Erythroblast (primary cell): Measurements from ENCODE around the gene CCDC47.
A peak's percentile ranks its signal among the peaks of the same experiment; 100 is the strongest.
"Not testable (repeated sequence)": the region's sequence is repeated elsewhere in the genome, so short reads cannot be mapped to it uniquely, and the experiment has no call there.

Source experiments
- DNase-seq, 2 experiments: peaks; one replicate each; lab custom pipeline; 2025; lab: John Stamatoyannopoulos, UW
- GATA1 ChIP-seq: IDR thresholded peaks from 2 replicates; pipeline ENCODE4 v1.6.1; 2011; ENCODE audit warnings: low read depth, mild to moderate bottlenecking, control low read depth, low read length, moderate library complexity
- POLR2A ChIP-seq: IDR thresholded peaks from 2 replicates; pipeline ENCODE4 v1.6.1; 2011; ENCODE audit warnings: mild to moderate bottlenecking, low read length

Gene CCDC47

GRCh38 chr17:63740464-63741142 lies 32.8 kb downstream of the CCDC47 start:
- DNase-seq = peak; percentile 39 to 57
- TF ChIP-seq GATA1 (no peak), POLR2A (no peak)

GRCh38 chr17:63735691-63736090 lies 37.7 kb downstream of the CCDC47 start:
- TF ChIP-seq POLR2A (no peak), GATA1 (no peak)
- no peak for DNase-seq

GRCh38 chr17:63722403-63722802 lies 51.0 kb downstream of the CCDC47 start:
- no peak for TF ChIP-seq GATA1
- no peak for TF ChIP-seq POLR2A
- no peak for DNase-seq

GRCh38 chr17:63720194-63720593 lies 53.2 kb downstream of the CCDC47 start:
- DNase-seq = not testable (repeated sequence)

- no peak for TF ChIP-seq POLR2A
- TF ChIP-seq GATA1 = no peak
Observed at GRCh38 chr17:63718988-63719387, 54.4 kb downstream of the CCDC47 start.

GRCh38 chr17:63716426-63716825 lies 57.0 kb downstream of the CCDC47 start:
- TF ChIP-seq POLR2A (no peak), GATA1 (no peak)
- no peak for DNase-seq

More at GRCh38 chr17:63718988-63719387, 54.4 kb downstream of the CCDC47 start:
- DNase-seq = no peak

GRCh38 chr17:63714550-63715277 lies 58.7 kb downstream of the CCDC47 start:
- DNase-seq = no peak
- TF ChIP-seq GATA1 (no peak), POLR2A (no peak)

- DNase-seq = no peak
Observed at GRCh38 chr17:63709110-63709509, 64.3 kb downstream of the CCDC47 start.

GRCh38 chr17:63707151-63707550 lies 66.2 kb downstream of the CCDC47 start:
- no peak for DNase-seq
- TF ChIP-seq POLR2A (no peak), GATA1 (no peak)

More at GRCh38 chr17:63709110-63709509, 64.3 kb downstream of the CCDC47 start:
- no peak for TF ChIP-seq GATA1
- no peak for TF ChIP-seq POLR2A

GRCh38 chr17:63706336-63707082 lies 66.9 kb downstream of the CCDC47 start:
- no peak for DNase-seq
- no peak for TF ChIP-seq POLR2A
- no peak for TF ChIP-seq GATA1

- TF ChIP-seq POLR2A = no peak
- TF ChIP-seq GATA1 = no peak
- no peak for DNase-seq
Observed at GRCh38 chr17:63705657-63706056, 67.7 kb downstream of the CCDC47 start.

GRCh38 chr17:63704836-63705235 lies 68.6 kb downstream of the CCDC47 start:
- DNase-seq = no peak
- TF ChIP-seq GATA1 (no peak), POLR2A (no peak)

GRCh38 chr17:63704259-63704576 lies 69.2 kb downstream of the CCDC47 start:
- no peak for TF ChIP-seq POLR2A
- DNase-seq = no peak

- no peak for DNase-seq
- no peak for TF ChIP-seq POLR2A
- no peak for TF ChIP-seq GATA1
Observed at GRCh38 chr17:63703556-63704258, 69.7 kb downstream of the CCDC47 start.
